ENCODE results near the gene PIGL. TPM values are rescaled to one million over a fixed set of nuclear protein-coding genes. Genes with fewer than 3 reads are reported as not detected.
"Not testable (repeated sequence)": the region's sequence is repeated elsewhere in the genome, so short reads cannot be mapped to it uniquely, and the experiment has no call there.

The PIGL gene
- total RNA-seq, 2 donors from 2014 or later = 24.7 to 25.4 TPM

GRCh38 chr17:16189791-16190348 is 27.1 kb upstream of the PIGL start:
- TF ChIP-seq, protein P1, sequence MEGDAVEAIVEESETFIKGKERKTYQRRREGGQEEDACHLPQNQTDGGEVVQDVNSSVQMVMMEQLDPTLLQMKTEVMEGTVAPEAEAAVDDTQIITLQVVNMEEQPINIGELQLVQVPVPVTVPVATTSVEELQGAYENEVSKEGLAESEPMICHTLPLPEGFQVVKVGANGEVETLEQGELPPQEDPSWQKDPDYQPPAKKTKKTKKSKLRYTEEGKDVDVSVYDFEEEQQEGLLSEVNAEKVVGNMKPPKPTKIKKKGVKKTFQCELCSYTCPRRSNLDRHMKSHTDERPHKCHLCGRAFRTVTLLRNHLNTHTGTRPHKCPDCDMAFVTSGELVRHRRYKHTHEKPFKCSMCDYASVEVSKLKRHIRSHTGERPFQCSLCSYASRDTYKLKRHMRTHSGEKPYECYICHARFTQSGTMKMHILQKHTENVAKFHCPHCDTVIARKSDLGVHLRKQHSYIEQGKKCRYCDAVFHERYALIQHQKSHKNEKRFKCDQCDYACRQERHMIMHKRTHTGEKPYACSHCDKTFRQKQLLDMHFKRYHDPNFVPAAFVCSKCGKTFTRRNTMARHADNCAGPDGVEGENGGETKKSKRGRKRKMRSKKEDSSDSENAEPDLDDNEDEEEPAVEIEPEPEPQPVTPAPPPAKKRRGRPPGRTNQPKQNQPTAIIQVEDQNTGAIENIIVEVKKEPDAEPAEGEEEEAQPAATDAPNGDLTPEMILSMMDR (IDR thresholded peaks at IDR 0.05) = no peak
- Histone ChIP-seq H3K36me3 (no peaks in the 10 kb centered on the region), H3K4me1 (no peaks in the 10 kb centered on the region), H3K27ac (no peak overlapping the region), H3K9me3 (no peaks in the 10 kb centered on the region), H3K27me3 (no peaks in the 10 kb centered on the region), H3K4me3 (no peak overlapping the region), H3K9ac (ENCODE audit: low read depth in 2 of 2, low read length in 2 of 2) (no peak overlapping the region)
- intact Hi-C loops (cut with DNase I) = no loop called here
- DNase-seq = no peak

GRCh38 chr17:16190703-16191360 is 26.2 kb upstream of the PIGL start:
- no peak overlapping the region for H3K4me3 ChIP-seq
- no peak overlapping the region for H3K27ac ChIP-seq
- no peaks in the 10 kb centered on the region for H3K4me1 ChIP-seq
- H3K36me3 ChIP-seq = no peaks in the 10 kb centered on the region
- no peak for DNase-seq
- TF ChIP-seq, protein P1 (IDR thresholded peaks at IDR 0.05) = no peak
- H3K9me3 ChIP-seq = no peaks in the 10 kb centered on the region
- no peak overlapping the region for H3K9ac ChIP-seq (ENCODE audit: low read depth in 2 of 2, low read length in 2 of 2)
- intact Hi-C loops (cut with DNase I) = no loop called here
- H3K27me3 ChIP-seq = no peaks in the 10 kb centered on the region

- DNase-seq = no peak
- Histone ChIP-seq H3K9ac (ENCODE audit: low read depth in 2 of 2, low read length in 2 of 2) (no peak overlapping the region), H3K9me3 (no peaks in the 10 kb centered on the region), H3K27me3 (no peaks in the 10 kb centered on the region), H3K27ac (no peak overlapping the region), H3K4me1 (no peaks in the 10 kb centered on the region), H3K36me3 (no peaks in the 10 kb centered on the region), H3K4me3 (no peak overlapping the region)
- intact Hi-C loops (cut with DNase I) = no loop called here
- TF ChIP-seq, protein P1 (IDR thresholded peaks at IDR 0.05) = no peak
Measured at GRCh38 chr17:16191604-16192003, 25.4 kb upstream of the PIGL start.

GRCh38 chr17:16194307-16194835 is 22.6 kb upstream of the PIGL start:
- H3K4me1 ChIP-seq; H3K36me3 ChIP-seq; H3K4me3 ChIP-seq; intact Hi-C loops (cut with DNase I); DNase-seq; H3K9me3 ChIP-seq; H3K27me3 ChIP-seq; H3K27ac ChIP-seq; H3K9ac ChIP-seq (ENCODE audit: low read depth in 2 of 2, low read length in 2 of 2): not testable (repeated sequence)

GRCh38 chr17:16197276-16197675 is 19.7 kb upstream of the PIGL start:
- Histone ChIP-seq H3K9ac (ENCODE audit: low read depth in 2 of 2, low read length in 2 of 2) (no peak overlapping the region), H3K27ac (no peak overlapping the region), H3K36me3 (no peaks in the 10 kb centered on the region), H3K4me3 (no peak overlapping the region), H3K4me1 (peaks cover 14% of the 10 kb centered on the region), H3K9me3 (no peaks in the 10 kb centered on the region), H3K27me3 (no peaks in the 10 kb centered on the region)
- DNase-seq = no peak
- intact Hi-C loops (cut with DNase I) = no loop called here
- TF ChIP-seq, protein P1 (IDR thresholded peaks at IDR 0.05) = no peak

DNA sequence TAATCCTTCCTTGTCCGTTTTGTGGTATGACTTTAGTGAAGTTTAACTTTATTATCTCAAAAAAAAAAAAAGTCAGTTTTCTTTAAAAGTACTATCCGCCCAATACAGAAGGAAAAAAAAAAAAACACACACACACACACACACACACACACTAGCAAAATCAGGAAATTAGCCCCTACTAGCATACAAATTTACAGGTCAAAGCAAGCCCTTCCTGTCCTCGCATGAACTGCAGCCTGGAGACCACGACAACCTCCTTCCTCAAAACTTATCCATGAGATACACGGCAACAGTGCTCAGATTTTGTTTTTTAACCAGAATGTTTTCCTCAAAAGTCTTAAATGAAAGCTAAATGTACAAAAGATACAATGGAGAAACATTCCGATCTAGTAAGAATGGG is 17.9 kb upstream of the PIGL start:
- TF ChIP-seq, protein P1 (IDR thresholded peaks at IDR 0.05) = no peak
- intact Hi-C loops (cut with DNase I) = no loop called here
- no peak overlapping the region for H3K27ac ChIP-seq
- no peaks in the 10 kb centered on the region for H3K9me3 ChIP-seq
- H3K27me3 ChIP-seq = no peaks in the 10 kb centered on the region
- no peaks in the 10 kb centered on the region for H3K36me3 ChIP-seq
- H3K9ac ChIP-seq (ENCODE audit: low read depth in 2 of 2, low read length in 2 of 2) = peak overlapping the region in 1 of 2 donors; percentile 34
- H3K4me1 ChIP-seq = peaks cover 14% of the 10 kb centered on the region
- DNase-seq = no peak
- no peak overlapping the region for H3K4me3 ChIP-seq

- H3K36me3 ChIP-seq; H3K27me3 ChIP-seq; DNase-seq; H3K4me3 ChIP-seq; intact Hi-C loops (cut with DNase I); H3K27ac ChIP-seq; H3K9me3 ChIP-seq; H3K9ac ChIP-seq (ENCODE audit: low read depth in 2 of 2, low read length in 2 of 2): not testable (repeated sequence)
- H3K4me1 ChIP-seq = peaks cover 14% of the 10 kb centered on the region
Measured at GRCh38 chr17:16201693-16202131, 15.3 kb upstream of the PIGL start.

- H3K27ac ChIP-seq = peak overlapping the region; percentile 69
- H3K4me3 ChIP-seq; H3K27me3 ChIP-seq; intact Hi-C loops (cut with DNase I); H3K9me3 ChIP-seq; H3K36me3 ChIP-seq: not testable (repeated sequence)
- peak; percentile 36 for DNase-seq
- peaks cover 14% of the 10 kb centered on the region for H3K4me1 ChIP-seq
- peak overlapping the region in 1 of 2 donors; percentile 34 for H3K9ac ChIP-seq (ENCODE audit: low read depth in 2 of 2, low read length in 2 of 2)
Measured at GRCh38 chr17:16202554-16203500, 14.2 kb upstream of the PIGL start.

Data from colonic mucosa (tissue), 4 donors.